Neural cell (in vitro differentiated cells): Measurements from ENCODE around the gene STAC. TPM values are rescaled to one million over a fixed set of nuclear protein-coding genes. Genes with fewer than 3 reads are reported as not detected.
"Not testable (repeated sequence)": the region's sequence is repeated elsewhere in the genome, so short reads cannot be mapped to it uniquely, and the experiment has no call there.

ENCODE experiments used
- H2AFZ ChIP-seq: fragments of 200-600, 300-800 bp; sonication (generic), shearing (Covaris generic); 2 replicates; pipeline ENCODE4 v1.6.0; 2014; ENCODE audit warnings: low read depth, mild to moderate bottlenecking, antibody characterized with exemption, low read length, moderate library complexity
- H3F3A ChIP-seq: fragments of 200-600 bp; shearing (Covaris generic); 2 replicates; pipeline ENCODE4 v1.6.1; 2016; ENCODE audit warnings: mild to moderate bottlenecking, moderate library complexity, mixed read lengths, antibody characterized with exemption, low read length; ENCODE audit not compliant: insufficient read depth, poor library complexity, severe bottlenecking
- H3K27ac ChIP-seq: fragments of 200-600, 300-800 bp; sonication (generic), shearing (Covaris generic); 2 replicates; pipeline ENCODE4 v1.5.1; 2014; ENCODE audit warnings: mild to moderate bottlenecking, low read length, moderate library complexity
- H3K27me3 ChIP-seq: fragments of 300-800, 200-600 bp; sonication (generic), shearing (Covaris generic); 2 replicates; pipeline ENCODE4 v1.6.0; 2014; ENCODE audit warnings: mild to moderate bottlenecking, low read depth, low read length, moderate library complexity; ENCODE audit not compliant: insufficient read depth
- H3K36me3 ChIP-seq: fragments of 300-800, 200-600 bp; sonication (generic), shearing (Covaris generic); 2 replicates; pipeline ENCODE4 v1.5.1; 2014; ENCODE audit warnings: mild to moderate bottlenecking, antibody characterized with exemption, low read length, moderate library complexity; ENCODE audit not compliant: insufficient read depth
- H3K4me2 ChIP-seq: fragments of 300-800, 200-600 bp; sonication (generic), shearing (Covaris generic); 2 replicates; pipeline ENCODE4 v1.6.0; 2014; ENCODE audit warnings: mild to moderate bottlenecking, low read length
- H3K4me3 ChIP-seq: fragments of 300-800, 200-600 bp; sonication (generic), shearing (Covaris generic); 2 replicates; pipeline ENCODE4 v1.5.1; 2014; ENCODE audit warnings: mild to moderate bottlenecking, low read length, moderate library complexity
- H3K79me2 ChIP-seq: fragments of 200-600 bp; shearing (Covaris generic); replicated peaks from 2 replicates; pipeline ENCODE4 v1.6.0; 2014; ENCODE audit warnings: mild to moderate bottlenecking, low read length, moderate library complexity; ENCODE audit not compliant: insufficient read depth
- H3K9ac ChIP-seq: fragments of 300-800, 200-600 bp; sonication (generic), shearing (Covaris generic); 2 replicates; pipeline ENCODE4 v1.6.1; 2016; ENCODE audit warnings: mild to moderate bottlenecking, low read length, mixed read lengths
- H3K9me2 ChIP-seq: fragments of 200-600 bp; shearing (Covaris generic); 2 replicates; pipeline ENCODE4 v1.6.1; 2016; ENCODE audit warnings: mild to moderate bottlenecking, low read length, mixed read lengths; ENCODE audit not compliant: insufficient read depth
- H3K9me3 ChIP-seq: fragments of 200-600, 300-800 bp; sonication (generic), shearing (Covaris generic); 2 replicates; pipeline ENCODE4 v1.6.1; 2016; ENCODE audit warnings: mild to moderate bottlenecking, mixed run types, low read length, moderate library complexity, mixed read lengths
- H4K20me1 ChIP-seq: fragments of 200-600 bp; shearing (Covaris generic); 2 replicates; pipeline ENCODE4 v1.6.1; 2016; ENCODE audit warnings: mild to moderate bottlenecking, mixed run types; ENCODE audit not compliant: insufficient read depth
- EP300 ChIP-seq: fragments of 450-650 bp; conservative IDR thresholded peaks from 2 replicates; pipeline ENCODE4 v1.6.1; 2014; ENCODE audit warnings: antibody characterized with exemption, mild to moderate bottlenecking, moderate library complexity; ENCODE audit not compliant: poor library complexity, severe bottlenecking
- EZH2 ChIP-seq: fragments of 200-600, 300-800 bp; shearing (Covaris generic), sonication (generic); IDR thresholded peaks from 2 replicates; pipeline ENCODE4 v1.6.1; 2014; ENCODE audit warnings: antibody characterized with exemption, low read length, borderline replicate concordance, mild to moderate bottlenecking; ENCODE audit not compliant: insufficient read depth, poor library complexity, severe bottlenecking
- MXI1 ChIP-seq: fragments of 450-650 bp; conservative IDR thresholded peaks from 2 replicates; pipeline ENCODE4 v1.6.1; 2014; ENCODE audit warnings: antibody characterized with exemption, mild to moderate bottlenecking; ENCODE audit not compliant: poor library complexity, severe bottlenecking
- POLR2AphosphoS5 ChIP-seq: IDR thresholded peaks from 2 replicates; pipeline ENCODE4 v1.6.1; 2012
- RAD21 ChIP-seq: fragments of 450-650 bp; conservative IDR thresholded peaks from 2 replicates; pipeline ENCODE4 v1.6.1; 2014; ENCODE audit warnings: antibody characterized with exemption, mild to moderate bottlenecking, moderate library complexity
- SMC3 ChIP-seq: fragments of 450-650 bp; conservative IDR thresholded peaks from 2 replicates; pipeline ENCODE4 v1.6.1; 2014; ENCODE audit warnings: antibody characterized with exemption, mild to moderate bottlenecking, moderate library complexity; ENCODE audit not compliant: poor library complexity
- TAF1 ChIP-seq: IDR thresholded peaks from 2 replicates; pipeline ENCODE4 v1.6.1; 2012; ENCODE audit warnings: low read depth
- polyA plus RNA-seq: library from polyadenylated mRNA; depleted of rRNA; stranded (reverse); fragments of >200 nt; gene quantifications from 2 replicates; pipeline ENCODE4 v1.2.3, GENCODE V29; 2014
- TF ChIP-seq, protein P1 (sequence below): fragments of 450-650 bp; IDR thresholded peaks from 2 replicates; pipeline ENCODE4 v1.5.1; 2014; ENCODE audit warnings: antibody characterized with exemption, mild to moderate bottlenecking, moderate library complexity; ENCODE audit not compliant: poor library complexity, severe bottlenecking
- TF ChIP-seq, protein P2 (sequence below): IDR thresholded peaks from 2 replicates; pipeline ENCODE4 v1.6.1; 2012; ENCODE audit warnings: borderline replicate concordance

STAC gene
- polyA plus RNA-seq, 1 donor from 2014 or later = 4.5 TPM

DNA sequence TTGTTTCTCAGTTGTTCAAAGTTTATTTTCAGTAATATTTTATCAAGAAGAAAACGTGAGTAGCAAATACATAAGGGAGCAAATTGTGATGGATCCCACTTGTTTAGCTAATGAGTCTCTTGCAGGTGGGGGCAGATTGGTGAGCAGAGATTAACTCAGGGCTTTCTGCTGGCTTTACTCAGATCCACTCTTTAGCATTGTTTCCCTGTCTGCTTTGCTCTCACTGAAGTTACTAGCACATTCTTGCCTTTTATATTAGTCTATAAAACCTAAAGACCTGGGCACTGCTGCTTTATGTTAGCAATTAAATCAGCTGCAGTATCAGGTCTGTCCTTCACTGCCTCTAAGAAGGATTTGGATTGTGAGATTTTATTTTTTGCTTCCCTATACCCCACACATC lies 71.5 kb downstream of the STAC start:
- no peaks in the 10 kb centered on the region for H4K20me1 ChIP-seq
- H3K79me2 ChIP-seq = no peaks in the 10 kb centered on the region
- no peak overlapping the region for H3K27ac ChIP-seq
- H3K9me3 ChIP-seq = no peaks in the 10 kb centered on the region
- no peaks in the 10 kb centered on the region for H3F3A ChIP-seq
- H3K4me3 ChIP-seq = no peak overlapping the region
- H3K9me2 ChIP-seq = no peaks in the 10 kb centered on the region
- no peak overlapping the region for H2AFZ ChIP-seq
- no peak overlapping the region for H3K4me2 ChIP-seq
- TF ChIP-seq POLR2AphosphoS5 = no peak
- no peak for TF ChIP-seq EZH2
- TF ChIP-seq MXI1 = no peak
- TF ChIP-seq TAF1 = no peak
- TF ChIP-seq, protein P1, sequence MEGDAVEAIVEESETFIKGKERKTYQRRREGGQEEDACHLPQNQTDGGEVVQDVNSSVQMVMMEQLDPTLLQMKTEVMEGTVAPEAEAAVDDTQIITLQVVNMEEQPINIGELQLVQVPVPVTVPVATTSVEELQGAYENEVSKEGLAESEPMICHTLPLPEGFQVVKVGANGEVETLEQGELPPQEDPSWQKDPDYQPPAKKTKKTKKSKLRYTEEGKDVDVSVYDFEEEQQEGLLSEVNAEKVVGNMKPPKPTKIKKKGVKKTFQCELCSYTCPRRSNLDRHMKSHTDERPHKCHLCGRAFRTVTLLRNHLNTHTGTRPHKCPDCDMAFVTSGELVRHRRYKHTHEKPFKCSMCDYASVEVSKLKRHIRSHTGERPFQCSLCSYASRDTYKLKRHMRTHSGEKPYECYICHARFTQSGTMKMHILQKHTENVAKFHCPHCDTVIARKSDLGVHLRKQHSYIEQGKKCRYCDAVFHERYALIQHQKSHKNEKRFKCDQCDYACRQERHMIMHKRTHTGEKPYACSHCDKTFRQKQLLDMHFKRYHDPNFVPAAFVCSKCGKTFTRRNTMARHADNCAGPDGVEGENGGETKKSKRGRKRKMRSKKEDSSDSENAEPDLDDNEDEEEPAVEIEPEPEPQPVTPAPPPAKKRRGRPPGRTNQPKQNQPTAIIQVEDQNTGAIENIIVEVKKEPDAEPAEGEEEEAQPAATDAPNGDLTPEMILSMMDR = no peak
- TF ChIP-seq RAD21 = no peak
- TF ChIP-seq, protein P2, sequence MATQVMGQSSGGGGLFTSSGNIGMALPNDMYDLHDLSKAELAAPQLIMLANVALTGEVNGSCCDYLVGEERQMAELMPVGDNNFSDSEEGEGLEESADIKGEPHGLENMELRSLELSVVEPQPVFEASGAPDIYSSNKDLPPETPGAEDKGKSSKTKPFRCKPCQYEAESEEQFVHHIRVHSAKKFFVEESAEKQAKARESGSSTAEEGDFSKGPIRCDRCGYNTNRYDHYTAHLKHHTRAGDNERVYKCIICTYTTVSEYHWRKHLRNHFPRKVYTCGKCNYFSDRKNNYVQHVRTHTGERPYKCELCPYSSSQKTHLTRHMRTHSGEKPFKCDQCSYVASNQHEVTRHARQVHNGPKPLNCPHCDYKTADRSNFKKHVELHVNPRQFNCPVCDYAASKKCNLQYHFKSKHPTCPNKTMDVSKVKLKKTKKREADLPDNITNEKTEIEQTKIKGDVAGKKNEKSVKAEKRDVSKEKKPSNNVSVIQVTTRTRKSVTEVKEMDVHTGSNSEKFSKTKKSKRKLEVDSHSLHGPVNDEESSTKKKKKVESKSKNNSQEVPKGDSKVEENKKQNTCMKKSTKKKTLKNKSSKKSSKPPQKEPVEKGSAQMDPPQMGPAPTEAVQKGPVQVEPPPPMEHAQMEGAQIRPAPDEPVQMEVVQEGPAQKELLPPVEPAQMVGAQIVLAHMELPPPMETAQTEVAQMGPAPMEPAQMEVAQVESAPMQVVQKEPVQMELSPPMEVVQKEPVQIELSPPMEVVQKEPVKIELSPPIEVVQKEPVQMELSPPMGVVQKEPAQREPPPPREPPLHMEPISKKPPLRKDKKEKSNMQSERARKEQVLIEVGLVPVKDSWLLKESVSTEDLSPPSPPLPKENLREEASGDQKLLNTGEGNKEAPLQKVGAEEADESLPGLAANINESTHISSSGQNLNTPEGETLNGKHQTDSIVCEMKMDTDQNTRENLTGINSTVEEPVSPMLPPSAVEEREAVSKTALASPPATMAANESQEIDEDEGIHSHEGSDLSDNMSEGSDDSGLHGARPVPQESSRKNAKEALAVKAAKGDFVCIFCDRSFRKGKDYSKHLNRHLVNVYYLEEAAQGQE = no peak
- TF ChIP-seq SMC3 = no peak
- TF ChIP-seq EP300 = no peak
- no peaks in the 10 kb centered on the region for H3K36me3 ChIP-seq
- H3K27me3 ChIP-seq = no peaks in the 10 kb centered on the region
- H3K9ac ChIP-seq = no peak overlapping the region

DNA sequence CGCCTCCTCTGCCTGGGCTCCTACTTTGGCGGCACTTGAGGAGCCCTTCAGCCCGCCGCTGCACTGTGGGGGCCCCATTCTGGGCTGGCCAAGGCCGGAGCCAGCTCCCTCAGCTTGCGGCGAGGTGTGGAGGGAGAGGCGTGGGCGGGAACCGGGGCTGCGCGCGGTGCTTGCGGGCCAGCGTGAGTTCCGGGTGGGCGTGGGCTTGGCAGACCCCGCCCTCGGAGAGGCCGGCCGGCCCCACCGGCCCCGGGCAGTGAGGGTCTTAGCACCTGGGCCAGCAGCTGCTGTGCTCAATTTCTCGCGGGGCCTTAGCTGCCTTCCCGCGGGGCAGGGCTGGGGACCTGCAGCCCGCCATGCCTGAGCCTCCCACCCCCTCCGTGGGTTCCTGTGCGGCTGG lies 72.9 kb downstream of the STAC start:
- not testable (repeated sequence) for H3K4me3 ChIP-seq, H3K27me3 ChIP-seq, H3K79me2 ChIP-seq, H3K4me2 ChIP-seq, H3F3A ChIP-seq, H2AFZ ChIP-seq, H3K9ac ChIP-seq, H3K27ac ChIP-seq, H3K36me3 ChIP-seq, H3K9me2 ChIP-seq, H3K9me3 ChIP-seq, H4K20me1 ChIP-seq

DNA sequence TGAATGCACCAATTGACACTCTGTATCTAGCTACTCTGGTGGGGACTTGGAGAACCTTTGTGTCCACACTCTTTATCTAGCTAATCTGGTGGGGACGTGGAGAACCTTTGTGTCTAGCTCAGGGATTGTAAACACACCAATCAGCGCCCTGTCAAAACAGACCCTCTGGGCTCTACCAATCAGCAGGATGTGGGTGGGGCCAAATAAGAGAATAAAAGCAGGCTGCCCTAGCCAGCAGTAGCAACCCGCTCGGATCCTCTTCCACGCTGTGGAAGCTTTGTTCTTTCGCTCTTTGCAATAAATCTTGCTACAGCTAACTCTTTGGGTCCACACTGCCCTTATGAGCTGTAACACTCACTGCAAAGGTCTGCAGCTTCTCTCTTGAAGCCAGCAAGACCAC lies 73.6 kb downstream of the STAC start:
- not testable (repeated sequence) for H3K27ac ChIP-seq, H3F3A ChIP-seq, H3K79me2 ChIP-seq, H3K4me3 ChIP-seq, H3K9ac ChIP-seq, H4K20me1 ChIP-seq, H3K9me2 ChIP-seq, H3K36me3 ChIP-seq, H3K4me2 ChIP-seq, H2AFZ ChIP-seq, H3K9me3 ChIP-seq, H3K27me3 ChIP-seq
